ENCODE data around the gene LRRC45. TPM values are rescaled to one million over a fixed set of nuclear protein-coding genes. Genes with fewer than 3 reads are reported as not detected.

LRRC45 gene
- total and polyA plus RNA-seq, 2 donors (not counting 3 experiments of a cell fraction or from before 2014, with no cell fraction given), result 7.6 to 22.9 TPM

DNA sequence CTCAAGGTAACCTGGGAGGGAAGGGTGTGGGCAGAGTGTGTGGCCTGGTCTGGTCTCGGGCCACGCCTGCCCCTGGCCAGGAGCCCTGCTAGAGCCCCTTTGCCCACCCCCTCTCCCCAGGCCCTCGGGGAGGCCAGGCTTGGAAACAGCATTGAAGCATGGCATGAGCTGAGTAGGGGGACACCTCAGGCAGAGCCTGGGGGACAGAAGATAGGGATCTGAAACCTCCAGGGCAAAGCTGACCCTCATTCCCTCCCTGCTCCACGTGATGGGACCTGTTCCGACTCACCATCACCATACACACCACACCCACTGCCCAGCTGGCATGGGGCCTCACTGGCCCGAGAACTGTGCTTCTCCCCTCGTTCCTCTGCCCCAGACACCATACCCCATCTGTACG is 26.0 kb downstream of the LRRC45 start:
- BruUV-seq (replicated peaks), result no TSS peak

DNA sequence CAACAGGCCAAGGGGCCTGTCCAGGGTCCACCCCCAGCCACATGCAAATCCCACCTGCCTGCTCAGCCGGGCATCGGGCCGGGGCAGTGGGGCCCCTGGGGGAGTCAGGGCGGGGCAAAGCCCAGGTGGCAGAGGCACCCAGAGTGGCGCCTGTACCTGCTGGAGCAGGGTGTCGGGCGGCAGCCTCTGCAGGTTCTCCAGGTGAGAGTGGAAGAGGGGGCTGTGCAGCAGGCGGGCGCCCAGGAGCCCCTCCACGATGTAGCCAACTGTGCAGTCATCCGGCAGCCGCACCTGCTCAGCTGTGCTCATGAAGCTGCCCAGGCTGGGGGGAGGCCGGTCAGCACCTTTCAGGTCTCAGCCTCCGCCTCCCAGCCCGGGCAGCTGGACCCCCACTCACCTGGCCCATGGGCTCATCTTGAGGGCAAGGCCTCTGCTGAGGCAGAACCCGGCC is 26.4 kb downstream of the LRRC45 start:
- POLR2A ChIA-PET, result no interaction called here

More for the DNA sequence above, 26.0 kb downstream of the LRRC45 start:
- POLR2A ChIA-PET, result no interaction called here
- no peaks in the 10 kb centered on the region for H3K9me1 ChIP-seq (replicated peaks; ENCODE audit: control insufficient read depth, extremely low read depth, insufficient read depth, low read length)
- H3K36me3 ChIP-seq (ENCODE audit: control insufficient read depth in 2 of 2, extremely low read depth in 1 of 2, insufficient read depth in 2 of 2, low read length in 2 of 2), result peaks cover 0 to 14% of the 10 kb centered on the region in 2 experiments
- intact Hi-C loops (cut with micrococcal nuclease), result no loop called here
- TF ChIP-seq MYC (IDR thresholded peaks at IDR 0.05; ENCODE audit: low read depth, low read length) (no peak), POLR2A (IDR thresholded peaks at IDR 0.05; ENCODE audit: low read depth, low read length) (no peak), FOS (IDR thresholded peaks at IDR 0.05; ENCODE audit: borderline replicate concordance, insufficient read depth, low read length) (no peak)
- no peak for DNase-seq (ENCODE audit: low read depth, low spot score)
- no peaks in the 10 kb centered on the region for H3K27me3 ChIP-seq (ENCODE audit: control insufficient read depth in 2 of 2, insufficient read depth in 2 of 2, low read length in 2 of 2)
- no peaks in the 10 kb centered on the region for H3K9me3 ChIP-seq (replicated peaks; ENCODE audit: control insufficient read depth, insufficient read depth, low read length)
- no peak overlapping the region for H3K4me2 ChIP-seq (ENCODE audit: insufficient read depth, low read length)
- no peak overlapping the region for H3K4me3 ChIP-seq (replicated peaks in 1 of 3; ENCODE audit: insufficient read depth in 1 of 3, low read depth in 1 of 3, low read length in 3 of 3)
- H3K79me2 ChIP-seq (ENCODE audit: control insufficient read depth, insufficient read depth, low read length), result peaks cover 11% of the 10 kb centered on the region
- H3K4me1 ChIP-seq (ENCODE audit: control insufficient read depth, extremely low read depth, insufficient read depth, low read length), result peaks cover 11% of the 10 kb centered on the region
- no peak overlapping the region for H2AFZ ChIP-seq (ENCODE audit: low read depth, low read length)
- dilution Hi-C loops (cut with MboI; ENCODE audit: extremely low pct_ligation_motif_present, low sequenced_read_pairs), result no loop called here
- H4K20me1 ChIP-seq (replicated peaks; ENCODE audit: control insufficient read depth, extremely low read depth, insufficient read depth, low read length), result no peaks in the 10 kb centered on the region
- CTCF ChIA-PET, result interaction anchor here (1.0 to 3.8 kb wide), 2 partner anchors 11 to 18 kb away, joined by 4 to 18 read pairs; partner anchors contain the start of genes DCXR and RAC3
- no peak overlapping the region for H3K27ac ChIP-seq (ENCODE audit: insufficient read depth, low read depth, low read length)
- no peak overlapping the region for H3K9ac ChIP-seq (replicated peaks; ENCODE audit: extremely low read depth, insufficient read depth, low read length)
- no peak for FAIRE-seq

More for the DNA sequence above, 26.4 kb downstream of the LRRC45 start:
- no peak for TF ChIP-seq MYC (IDR thresholded peaks at IDR 0.05; ENCODE audit: low read depth, low read length)
- TF ChIP-seq GATA2 (IDR thresholded peaks at IDR 0.05; ENCODE audit: insufficient read depth, insufficient read length, low read depth, low read length), result no peak
- no peak for TF ChIP-seq JUN (IDR thresholded peaks at IDR 0.05; ENCODE audit: borderline replicate concordance, insufficient read depth, insufficient read length, low read depth)
- TF ChIP-seq POLR2A (IDR thresholded peaks at IDR 0.05; ENCODE audit: low read depth, low read length), result no peak
- TF ChIP-seq EZH2 (IDR thresholded peaks at IDR 0.05; ENCODE audit: borderline replicate concordance, low read depth, low read length, severe bottlenecking), result no peak
- TF ChIP-seq POLR2AphosphoS5 (IDR thresholded peaks at IDR 0.05; ENCODE audit: insufficient read depth, low read depth, low read length), result no peak
- TF ChIP-seq, protein P1, sequence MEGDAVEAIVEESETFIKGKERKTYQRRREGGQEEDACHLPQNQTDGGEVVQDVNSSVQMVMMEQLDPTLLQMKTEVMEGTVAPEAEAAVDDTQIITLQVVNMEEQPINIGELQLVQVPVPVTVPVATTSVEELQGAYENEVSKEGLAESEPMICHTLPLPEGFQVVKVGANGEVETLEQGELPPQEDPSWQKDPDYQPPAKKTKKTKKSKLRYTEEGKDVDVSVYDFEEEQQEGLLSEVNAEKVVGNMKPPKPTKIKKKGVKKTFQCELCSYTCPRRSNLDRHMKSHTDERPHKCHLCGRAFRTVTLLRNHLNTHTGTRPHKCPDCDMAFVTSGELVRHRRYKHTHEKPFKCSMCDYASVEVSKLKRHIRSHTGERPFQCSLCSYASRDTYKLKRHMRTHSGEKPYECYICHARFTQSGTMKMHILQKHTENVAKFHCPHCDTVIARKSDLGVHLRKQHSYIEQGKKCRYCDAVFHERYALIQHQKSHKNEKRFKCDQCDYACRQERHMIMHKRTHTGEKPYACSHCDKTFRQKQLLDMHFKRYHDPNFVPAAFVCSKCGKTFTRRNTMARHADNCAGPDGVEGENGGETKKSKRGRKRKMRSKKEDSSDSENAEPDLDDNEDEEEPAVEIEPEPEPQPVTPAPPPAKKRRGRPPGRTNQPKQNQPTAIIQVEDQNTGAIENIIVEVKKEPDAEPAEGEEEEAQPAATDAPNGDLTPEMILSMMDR (IDR thresholded peaks at IDR 0.05; ENCODE audit: extremely low read depth in 1 of 2, insufficient read depth in 1 of 2, low read depth in 1 of 2, low read length in 2 of 2), result no peak
- Histone ChIP-seq H3K4me2 (ENCODE audit: insufficient read depth, low read length) (no peak overlapping the region), H3K9me3 (replicated peaks; ENCODE audit: control insufficient read depth, insufficient read depth, low read length) (no peaks in the 10 kb centered on the region), H3K9ac (replicated peaks; ENCODE audit: extremely low read depth, insufficient read depth, low read length) (no peak overlapping the region), H2AFZ (ENCODE audit: low read depth, low read length) (no peak overlapping the region), H3K36me3 (ENCODE audit: control insufficient read depth in 2 of 2, extremely low read depth in 1 of 2, insufficient read depth in 2 of 2, low read length in 2 of 2) (peaks cover 0 to 16% of the 10 kb centered on the region in 2 experiments), H3K27ac (ENCODE audit: insufficient read depth, low read depth, low read length) (no peak overlapping the region), H3K27me3 (ENCODE audit: control insufficient read depth in 2 of 2, insufficient read depth in 2 of 2, low read length in 2 of 2) (no peaks in the 10 kb centered on the region), H4K20me1 (replicated peaks; ENCODE audit: control insufficient read depth, extremely low read depth, insufficient read depth, low read length) (no peaks in the 10 kb centered on the region), H3K4me3 (replicated peaks in 1 of 3; ENCODE audit: insufficient read depth in 1 of 3, low read depth in 1 of 3, low read length in 3 of 3) (no peak overlapping the region), H3K9me1 (replicated peaks; ENCODE audit: control insufficient read depth, extremely low read depth, insufficient read depth, low read length) (no peaks in the 10 kb centered on the region), H3K79me2 (ENCODE audit: control insufficient read depth, insufficient read depth, low read length) (peaks cover 11% of the 10 kb centered on the region), H3K4me1 (ENCODE audit: control insufficient read depth, extremely low read depth, insufficient read depth, low read length) (peaks cover 11% of the 10 kb centered on the region)
- CTCF ChIA-PET, result interaction anchor here (1.0 to 3.8 kb wide), 2 partner anchors 12 to 19 kb away, joined by 4 to 18 read pairs; partner anchors contain the start of genes DCXR and RAC3
- BruUV-seq (replicated peaks), result no TSS peak
- DNase-seq (ENCODE audit: low read depth, low spot score), result no peak
- intact Hi-C loops (cut with micrococcal nuclease) (no loop called here), dilution Hi-C loops (cut with MboI; ENCODE audit: extremely low pct_ligation_motif_present, low sequenced_read_pairs) (no loop called here)
- FAIRE-seq, result no peak

All from endothelial cell of umbilical vein (primary cell).